HG03354 (cell line): ENCODE measurements around the gene ZNF488.

Source experiments
- ATAC-seq: cut with Tn5 transposase; IDR thresholded peaks from one replicate; pipeline ENCODE4 v1.9.1; 2021; ENCODE audit warnings: mild to moderate bottlenecking; ENCODE audit not compliant: unreplicated experiment, poor library complexity, severe bottlenecking

Gene ZNF488

DNA sequence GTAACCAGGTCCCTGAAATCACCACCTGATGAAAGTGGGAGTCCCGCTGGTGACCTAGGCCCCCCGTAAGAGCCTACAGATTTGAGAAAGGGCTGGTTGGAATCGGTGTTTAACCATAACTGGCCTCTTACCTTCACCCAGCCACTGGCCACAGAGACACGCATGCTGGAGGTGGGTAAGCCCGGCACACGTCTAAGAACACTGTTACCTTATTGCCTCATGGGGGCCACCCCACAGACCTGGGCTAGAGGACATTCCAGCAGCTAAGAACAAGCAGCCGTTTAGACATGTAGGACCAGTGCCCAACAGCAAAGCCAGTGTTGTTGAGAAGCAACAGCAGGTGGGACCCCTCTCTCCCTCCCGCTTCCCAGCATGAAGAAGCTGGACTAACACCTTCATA, 64.3 kb downstream of the ZNF488 start:
- no peak for ATAC-seq

DNA sequence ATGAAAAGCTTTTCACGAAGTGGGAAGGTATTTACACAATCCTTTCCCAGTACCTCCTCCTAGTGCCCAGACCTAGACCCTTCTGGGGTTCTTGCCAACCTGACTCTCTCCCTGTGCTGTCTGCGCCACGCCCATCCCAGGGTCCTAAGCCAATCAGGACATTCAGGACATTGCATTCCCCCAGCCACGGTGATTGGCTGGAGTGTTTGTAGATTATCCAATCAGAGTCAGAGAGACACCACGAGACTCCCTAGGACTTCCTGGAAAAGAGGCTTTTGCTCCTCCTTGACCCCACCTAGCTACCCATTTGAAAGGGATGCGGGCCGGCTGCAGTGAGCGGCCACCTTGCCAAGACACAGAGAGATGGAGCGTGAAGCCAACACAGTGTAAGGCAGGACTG, 65.4 kb downstream of the ZNF488 start:
- no peak for ATAC-seq

DNA sequence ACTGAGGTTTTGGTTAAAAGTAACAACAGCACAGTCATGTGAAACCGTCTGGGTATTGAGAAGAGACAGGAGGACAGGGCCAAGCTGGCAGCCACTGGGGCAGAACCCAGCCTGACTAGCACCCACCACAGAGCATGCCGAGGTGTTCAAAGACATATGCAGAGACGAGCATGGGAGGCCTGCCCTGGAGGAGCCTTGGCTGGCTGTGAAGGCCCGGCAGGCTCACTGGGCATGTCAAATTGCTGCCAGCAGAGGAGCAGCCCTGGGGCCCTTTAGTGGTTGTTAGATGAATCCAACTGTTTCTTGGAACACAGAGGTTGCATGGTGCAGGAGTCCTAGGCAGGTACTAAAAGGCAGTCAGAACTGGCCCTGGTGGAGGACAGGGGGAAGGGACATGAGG, 66.8 kb downstream of the ZNF488 start:
- ATAC-seq = no peak

DNA sequence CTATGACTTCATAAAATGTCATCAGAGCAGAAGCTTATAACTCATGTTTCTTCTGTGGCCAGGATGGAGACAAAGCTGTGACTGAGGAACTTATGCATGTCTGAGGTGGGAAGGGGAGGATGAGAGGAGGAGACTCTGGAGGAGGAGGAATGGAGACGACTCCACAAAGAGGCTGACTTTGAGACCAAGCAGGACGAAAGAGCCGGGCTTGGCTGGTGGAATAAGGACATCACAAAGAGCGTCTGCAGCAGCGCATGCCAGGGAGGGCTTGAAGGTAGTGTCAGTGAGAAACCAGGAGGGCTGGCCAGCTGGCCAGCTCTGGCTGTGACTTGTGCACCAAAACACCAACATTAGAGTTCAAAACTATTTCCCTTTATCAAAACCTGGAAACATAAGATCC, 68.0 kb downstream of the ZNF488 start:
- no peak for ATAC-seq
